Medulla oblongata (tissue), 1 donor: ENCODE data around the gene ZFP36.
A peak's percentile ranks its signal among the peaks of the same experiment; 100 is the strongest.
"Not testable (repeated sequence)": the region's sequence is repeated elsewhere in the genome, so short reads cannot be mapped to it uniquely, and the experiment has no call there.

ENCODE experiments used
- DNase-seq: peaks from one replicate; pipeline ENCODE4 v3.0.0-alpha.2; 2015; ENCODE audit errors: extremely low spot score

The ZFP36 gene

GRCh38 chr19:39445196-39446111 is 38.8 kb downstream of the ZFP36 start, which contains the start of gene SUPT5H:
Gene SUPT5H (plus strand): TSS chr19:39445582. CDS start chr19:39445891, 309 bp downstream.
- DNase-seq = peak; percentile 97

GRCh38 chr19:39446365-39447084 is 39.9 kb downstream of the ZFP36 start:
- DNase-seq = no peak

GRCh38 chr19:39448271-39448670 is 41.6 kb downstream of the ZFP36 start:
- no peak for DNase-seq

- DNase-seq = no peak
Observed at GRCh38 chr19:39449116-39449797, 42.6 kb downstream of the ZFP36 start.

- not testable (repeated sequence) for DNase-seq
Observed at GRCh38 chr19:39451257-39451656, 44.6 kb downstream of the ZFP36 start.
